Nephron (organoid): ENCODE measurements around the gene KIAA1614.
A peak's percentile ranks its signal among the peaks of the same experiment; 100 is the strongest.

Source experiments
- H3K27ac Mint-ChIP-seq, 3 experiments: 2 replicates each; pipeline ENCODE4 v1.8.0; 2020; ENCODE audit warnings: mixed read lengths in 3 of 3, mild to moderate bottlenecking in 2 of 3, moderate library complexity in 1 of 3
- H3K27me3 Mint-ChIP-seq: 2 replicates; pipeline ENCODE4 v1.8.0; 2021; ENCODE audit warnings: low read depth, mild to moderate bottlenecking, moderate library complexity, mixed read lengths
- H3K36me3 Mint-ChIP-seq: 2 replicates; pipeline ENCODE4 v1.8.0; 2020; ENCODE audit warnings: low read depth, mixed read lengths
- H3K4me1 Mint-ChIP-seq: 2 replicates; pipeline ENCODE4 v1.8.0; 2020; ENCODE audit warnings: mixed read lengths
- H3K4me3 Mint-ChIP-seq, 3 experiments: 2 replicates each; pipeline ENCODE4 v1.8.0; 2020; ENCODE audit warnings: mild to moderate bottlenecking in 3 of 3, mixed read lengths in 3 of 3, moderate library complexity in 2 of 3
- H3K9me3 Mint-ChIP-seq: 2 replicates; pipeline ENCODE4 v1.8.0; 2020; ENCODE audit warnings: mixed read lengths
- CTCF ChIP-seq, 3 experiments: fragments of 200-600 bp; sonication (generic); IDR thresholded peaks; one replicate each; pipeline ENCODE4 v1.5.0; 2021; ENCODE audit warnings: antibody characterized with exemption in 3 of 3; ENCODE audit not compliant: unreplicated experiment in 3 of 3

The KIAA1614 gene

GRCh38 chr1:180941518-180942275 lies 29.0 kb downstream of the KIAA1614 start:
- Mint-ChIP-seq H3K9me3 (no peaks in the 10 kb centered on the region), H3K4me3 (no peak overlapping the region), H3K4me1 (peaks cover 2% of the 10 kb centered on the region), H3K27me3 (peaks cover 3% of the 10 kb centered on the region), H3K27ac (no peak overlapping the region), H3K36me3 (peaks cover 16% of the 10 kb centered on the region)
- no peak for TF ChIP-seq CTCF (IDR thresholded peaks at IDR 0.05; ENCODE audit: unreplicated experiment in 3 of 3)

GRCh38 chr1:180945151-180945550 lies 32.5 kb downstream of the KIAA1614 start:
- H3K36me3 Mint-ChIP-seq: peaks cover 33% of the 10 kb centered on the region
- no peak overlapping the region for H3K27ac Mint-ChIP-seq
- H3K4me3 Mint-ChIP-seq: no peak overlapping the region
- H3K4me1 Mint-ChIP-seq: peaks cover 22% of the 10 kb centered on the region
- no peak for TF ChIP-seq CTCF (IDR thresholded peaks at IDR 0.05; ENCODE audit: unreplicated experiment in 3 of 3)
- no peaks in the 10 kb centered on the region for H3K9me3 Mint-ChIP-seq
- H3K27me3 Mint-ChIP-seq: peaks cover 3% of the 10 kb centered on the region

GRCh38 chr1:180945551-180945950 lies 32.9 kb downstream of the KIAA1614 start:
- H3K27me3 Mint-ChIP-seq: peaks cover 3% of the 10 kb centered on the region
- H3K4me3 Mint-ChIP-seq: no peak overlapping the region
- H3K4me1 Mint-ChIP-seq: peaks cover 22% of the 10 kb centered on the region
- H3K36me3 Mint-ChIP-seq: peaks cover 33% of the 10 kb centered on the region
- no peak for TF ChIP-seq CTCF (IDR thresholded peaks at IDR 0.05; ENCODE audit: unreplicated experiment in 3 of 3)
- H3K27ac Mint-ChIP-seq: no peak overlapping the region
- H3K9me3 Mint-ChIP-seq: no peaks in the 10 kb centered on the region

- Mint-ChIP-seq H3K4me3 (no peak overlapping the region), H3K27me3 (peaks cover 3% of the 10 kb centered on the region), H3K27ac (no peak overlapping the region), H3K36me3 (peaks cover 33% of the 10 kb centered on the region), H3K4me1 (peaks cover 22% of the 10 kb centered on the region), H3K9me3 (no peaks in the 10 kb centered on the region)
- no peak for TF ChIP-seq CTCF (IDR thresholded peaks at IDR 0.05; ENCODE audit: unreplicated experiment in 3 of 3)
These were observed 33.4 kb downstream of the KIAA1614 start for GRCh38 chr1:180946056-180946455.

- H3K27me3 Mint-ChIP-seq: no peaks in the 10 kb centered on the region
- no peak for TF ChIP-seq CTCF (IDR thresholded peaks at IDR 0.05; ENCODE audit: unreplicated experiment in 3 of 3)
- H3K27ac Mint-ChIP-seq: peak overlapping the region in 2 of 3 experiments; percentile 15 to 29
- H3K36me3 Mint-ChIP-seq: peaks cover 33% of the 10 kb centered on the region
- no peak overlapping the region for H3K4me3 Mint-ChIP-seq
- H3K4me1 Mint-ChIP-seq: peaks cover 22% of the 10 kb centered on the region
- no peaks in the 10 kb centered on the region for H3K9me3 Mint-ChIP-seq
These were observed 34.1 kb downstream of the KIAA1614 start for GRCh38 chr1:180946541-180947498.
